CD8-positive, alpha-beta memory T cell (primary cell): ENCODE data around the gene CTSW. TPM values are rescaled to one million over a fixed set of nuclear protein-coding genes. Genes with fewer than 3 reads are reported as not detected.
A peak's percentile ranks its signal among the peaks of the same experiment; 100 is the strongest.

Source experiments
- CTCF ChIA-PET: fragments of 350-600 bp; sonication (Branson Sonifier 250); formaldehyde crosslinking; loops from one replicate; lab custom pipeline; 2021; ENCODE audit warnings: antibody characterized with exemption; lab: Charles Lee
- POLR2A ChIA-PET: fragments of 350-600 bp; sonication (Branson Sonifier 250); formaldehyde crosslinking; loops from one replicate; lab custom pipeline; 2021; ENCODE audit warnings: antibody characterized with exemption; lab: Charles Lee
- DNase-seq, 5 donors: peaks; one replicate each; pipeline versions ENCODE4 v3.0.0 to v3.0.0-alpha.2; 2020 to 2022; ENCODE audit warnings: mixed read lengths in 1 of 5
- H3K27ac ChIP-seq: one replicate; pipeline ENCODE4 v1.7.0; 2013; ENCODE audit warnings: low read depth, mild to moderate bottlenecking, low read length, moderate library complexity
- H3K27me3 ChIP-seq: 2 replicates; pipeline ENCODE4 v1.7.0; 2013; ENCODE audit warnings: low read length, mild to moderate bottlenecking; ENCODE audit not compliant: insufficient read depth, poor library complexity, severe bottlenecking
- H3K36me3 ChIP-seq: 2 replicates; pipeline ENCODE4 v1.7.0; 2013; ENCODE audit warnings: mild to moderate bottlenecking, low read length, moderate library complexity; ENCODE audit not compliant: insufficient read depth
- H3K4me1 ChIP-seq: 2 replicates; pipeline ENCODE4 v1.7.0; 2013; ENCODE audit warnings: mild to moderate bottlenecking, low read length, moderate library complexity; ENCODE audit not compliant: insufficient read depth
- H3K4me3 ChIP-seq: 2 replicates; pipeline ENCODE4 v1.7.0; 2013; ENCODE audit warnings: mild to moderate bottlenecking, low read length
- H3K9me3 ChIP-seq: 2 replicates; pipeline ENCODE4 v1.7.0; 2013; ENCODE audit warnings: mild to moderate bottlenecking, low read length
- H3K27ac Mint-ChIP-seq, 8 donors: one replicate each; pipeline ENCODE4 v1.8.0; 2020 to 2021; ENCODE audit warnings: mixed read lengths in 8 of 8, mild to moderate bottlenecking in 6 of 8, inconsistent platforms in 3 of 8, moderate library complexity in 3 of 8
- H3K27me3 Mint-ChIP-seq, 2 donors: one replicate each; pipeline ENCODE4 v1.8.0; 2020 to 2021; ENCODE audit warnings: mixed read lengths in 2 of 2, mild to moderate bottlenecking in 1 of 2, moderate library complexity in 1 of 2
- H3K36me3 Mint-ChIP-seq, 3 donors: one replicate each; pipeline ENCODE4 v1.8.0; 2020 to 2021; ENCODE audit warnings: mixed read lengths in 3 of 3, inconsistent platforms in 1 of 3, mild to moderate bottlenecking in 1 of 3
- H3K4me1 Mint-ChIP-seq, 3 donors: one replicate each; pipeline ENCODE4 v1.8.0; 2020 to 2021; ENCODE audit warnings: mixed read lengths in 3 of 3, inconsistent platforms in 1 of 3, mild to moderate bottlenecking in 1 of 3
- H3K4me3 Mint-ChIP-seq, 7 donors: one replicate each; pipeline ENCODE4 v1.8.0; 2020 to 2021; ENCODE audit warnings: mixed read lengths in 7 of 7, mild to moderate bottlenecking in 6 of 7, moderate library complexity in 4 of 7, inconsistent platforms in 2 of 7
- H3K9me3 Mint-ChIP-seq, 5 donors: one replicate each; pipeline ENCODE4 v1.8.0; 2020 to 2022; ENCODE audit warnings: mixed read lengths in 5 of 5, mild to moderate bottlenecking in 3 of 5, moderate library complexity in 2 of 5, inconsistent platforms in 1 of 5
- polyA plus RNA-seq: library from polyadenylated mRNA; unstranded; fragments of 300-500 nt; fragmentation: Illumina TruSeq; gene quantifications from one replicate; pipeline ENCODE4 v1.2.3, GENCODE V29; 2021
- total RNA-seq, 2 experiments: library from RNA; stranded (reverse); gene quantifications; one replicate each; pipeline ENCODE4 v1.2.3, GENCODE V29; 2021

Gene CTSW
- total and polyA plus RNA-seq, 3 experiments from 2014 or later, result 40.9 to 1,046 (median 44.3) TPM

- POLR2A ChIA-PET, result no interaction called here
- DNase-seq, result no peak
- CTCF ChIA-PET, result interaction anchor here (1.4 kb wide), 1 partner anchor 28 kb away, joined by 4 read pairs; the partner anchor contains the start of gene FIBP
- H3K9me3 ChIP-seq, result no peaks in the 10 kb centered on the region
- H3K27ac ChIP-seq, result no peak overlapping the region
- peaks cover 6% of the 10 kb centered on the region for H3K36me3 ChIP-seq
- Mint-ChIP-seq H3K36me3 (peaks cover 0 to 27% (median 3%) of the 10 kb centered on the region in 3 donors), H3K4me1 (peaks cover 22 to 47% (median 25%) of the 10 kb centered on the region in 3 donors), H3K27me3 (peaks cover 3 to 4% of the 10 kb centered on the region in 2 donors), H3K4me3 (peak overlapping the region; percentile 66 to 96 (median 89)), H3K27ac (peak overlapping the region in 5 of 8 donors; percentile 20 to 94 (median 78)), H3K9me3 (no peaks in the 10 kb centered on the region)
- no peaks in the 10 kb centered on the region for H3K27me3 ChIP-seq
- H3K4me1 ChIP-seq, result peaks cover 38% of the 10 kb centered on the region
- H3K4me3 ChIP-seq, result no peak overlapping the region
Measured at GRCh38 chr11:65916391-65916790, 36.8 kb downstream of the CTSW start.

- H3K36me3 Mint-ChIP-seq, result peaks cover 0 to 32% (median 3%) of the 10 kb centered on the region in 3 donors
- H3K27me3 Mint-ChIP-seq, result peaks cover 0 to 3% of the 10 kb centered on the region in 2 donors
- no peak for DNase-seq
- CTCF ChIA-PET, result interaction anchor here (1.0 to 2.5 kb wide), 3 partner anchors 27 to 57 kb away, joined by 3 to 33 read pairs (median 8); partner anchors contain the start of genes CCDC85B, FIBP and MUS81
- Histone ChIP-seq H3K4me3 (no peak overlapping the region), H3K4me1 (peaks cover 38% of the 10 kb centered on the region), H3K27ac (no peak overlapping the region), H3K9me3 (no peaks in the 10 kb centered on the region), H3K36me3 (peaks cover 6% of the 10 kb centered on the region), H3K27me3 (no peaks in the 10 kb centered on the region)
- H3K27ac Mint-ChIP-seq, result peak overlapping the region in 7 of 8 donors; percentile 46 to 94 (median 78)
- peaks cover 22 to 49% (median 27%) of the 10 kb centered on the region in 3 donors for H3K4me1 Mint-ChIP-seq
- POLR2A ChIA-PET, result interaction anchor here (0.5 to 2.3 kb wide), 2 partner anchors 24 to 137 kb away, joined by 3 to 11 read pairs; no protein-coding TSS in a partner anchor
- peak overlapping the region; percentile 79 to 96 (median 89) for H3K4me3 Mint-ChIP-seq
- no peaks in the 10 kb centered on the region for H3K9me3 Mint-ChIP-seq
Measured at GRCh38 chr11:65917077-65917433, 37.4 kb downstream of the CTSW start.

DNA sequence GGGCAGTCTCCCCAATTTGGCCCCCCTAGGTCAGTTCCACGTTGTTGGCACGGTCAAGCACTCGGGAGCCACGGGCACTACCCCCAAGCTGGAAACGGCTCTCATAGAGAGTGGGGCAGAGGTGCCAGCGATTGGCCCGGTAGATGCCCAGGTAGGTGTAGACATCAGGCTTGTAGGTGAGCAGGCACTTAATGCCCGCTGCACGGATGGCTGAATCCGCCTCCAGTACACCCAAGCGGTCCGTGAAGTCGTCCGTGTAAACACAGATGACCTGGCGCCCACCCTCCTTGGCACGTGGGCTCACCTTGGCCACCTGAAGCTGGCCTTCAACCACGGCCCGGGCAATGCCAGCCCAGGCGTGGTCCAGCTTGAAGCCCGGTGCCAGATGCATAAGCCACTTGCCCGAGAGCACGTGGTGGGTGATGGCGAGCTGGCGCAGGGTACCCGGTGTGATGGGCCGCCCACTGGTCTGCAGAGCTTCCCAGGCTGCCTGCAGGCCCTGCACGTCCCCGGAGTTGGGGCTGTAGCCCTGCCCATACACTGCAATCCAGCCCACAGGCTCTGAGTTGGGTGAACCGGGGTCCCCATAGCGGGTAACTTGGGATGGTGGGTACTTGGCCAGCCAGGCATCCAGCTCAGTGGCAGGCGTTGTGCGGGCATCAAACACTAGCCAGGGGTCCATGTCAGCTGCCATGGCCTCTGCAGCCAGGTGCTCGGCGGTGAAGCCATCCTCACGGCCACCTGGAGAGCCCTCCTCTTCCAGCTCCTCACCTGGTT is 38.0 kb downstream of the CTSW start:
- Mint-ChIP-seq H3K27ac (peak overlapping the region in 6 of 8 donors; percentile 47 to 94 (median 93)), H3K4me3 (peak overlapping the region; percentile 86 to 96 (median 89)), H3K27me3 (peaks cover 0 to 3% of the 10 kb centered on the region in 2 donors), H3K9me3 (no peaks in the 10 kb centered on the region), H3K4me1 (peaks cover 26 to 55% (median 33%) of the 10 kb centered on the region in 3 donors), H3K36me3 (peaks cover under 1 to 38% (median 4%) of the 10 kb centered on the region in 3 donors)
- H3K4me1 ChIP-seq, result peaks cover 38% of the 10 kb centered on the region
- H3K27ac ChIP-seq, result peak overlapping the region; percentile 82
- H3K4me3 ChIP-seq, result peak overlapping the region; percentile 96
- no peaks in the 10 kb centered on the region for H3K9me3 ChIP-seq
- CTCF ChIA-PET, result interaction anchor here (0.6 to 2.5 kb wide), 8 partner anchors 9 to 58 kb away, joined by 3 to 33 read pairs (median 4); partner anchors contain the start of genes CCDC85B, FIBP and MUS81
- POLR2A ChIA-PET, result interaction anchor here (0.5 to 2.3 kb wide), 9 partner anchors 21 to 1928 kb away, joined by 3 to 30 read pairs (median 3); partner anchors contain the start of genes CCDC85B and FIBP
- DNase-seq, result no peak
- H3K36me3 ChIP-seq, result peaks cover 6% of the 10 kb centered on the region
- H3K27me3 ChIP-seq, result no peaks in the 10 kb centered on the region

GRCh38 chr11:65918211-65919140 is 38.8 kb downstream of the CTSW start, which contains the start of gene C11orf68:
Gene C11orf68, minus strand, starts transcription at chr11:65919062. Its CDS starts 31 bp downstream, at chr11:65919031.
- no peaks in the 10 kb centered on the region for H3K27me3 ChIP-seq
- ChIA-PET POLR2A (interaction anchor here (0.5 to 2.3 kb wide), 9 partner anchors 18 to 1929 kb away, joined by 3 to 30 read pairs (median 3); partner anchors contain the start of genes CCDC85B, FIBP and FOSL1), CTCF (interaction anchor here (0.6 to 2.5 kb wide), 7 partner anchors 10 to 59 kb away, joined by 3 to 33 read pairs (median 4); partner anchors contain the start of genes CCDC85B, FIBP and MUS81)
- H3K27ac Mint-ChIP-seq, result peak within 1 kb of the TSS; percentile 86 to 98 (median 91)
- peaks cover 0 to 3% of the 10 kb centered on the region in 2 donors for H3K27me3 Mint-ChIP-seq
- peaks cover 15% of the 10 kb centered on the region for H3K36me3 ChIP-seq
- peak in 1 of 5 donors; percentile 56 for DNase-seq
- peak within 1 kb of the TSS; percentile 82 for H3K27ac ChIP-seq
- peaks cover 4 to 46% (median 6%) of the 10 kb centered on the region in 3 donors for H3K36me3 Mint-ChIP-seq
- peaks cover 38% of the 10 kb centered on the region for H3K4me1 ChIP-seq
- peak within 1 kb of the TSS; percentile 88 to 98 (median 93) for H3K4me3 Mint-ChIP-seq
- peak within 1 kb of the TSS; percentile 96 for H3K4me3 ChIP-seq
- H3K9me3 ChIP-seq, result no peaks in the 10 kb centered on the region
- no peaks in the 10 kb centered on the region for H3K9me3 Mint-ChIP-seq
- peaks cover 27 to 63% (median 36%) of the 10 kb centered on the region in 3 donors for H3K4me1 Mint-ChIP-seq

GRCh38 chr11:65919141-65919572 is 39.5 kb downstream of the CTSW start, which contains the start of gene DRAP1:
Gene DRAP1, plus strand, starts transcription at chr11:65919426. Its CDS starts 76 bp downstream, at chr11:65919502.
- Histone ChIP-seq H3K4me3 (peak within 1 kb of the TSS; percentile 96), H3K27me3 (no peaks in the 10 kb centered on the region), H3K36me3 (peaks cover 16% of the 10 kb centered on the region), H3K27ac (peak within 1 kb of the TSS; percentile 82), H3K4me1 (peaks cover 38% of the 10 kb centered on the region), H3K9me3 (no peaks in the 10 kb centered on the region)
- H3K9me3 Mint-ChIP-seq, result no peaks in the 10 kb centered on the region
- H3K27me3 Mint-ChIP-seq, result peaks cover 0 to 3% of the 10 kb centered on the region in 2 donors
- peaks cover 27 to 63% (median 36%) of the 10 kb centered on the region in 3 donors for H3K4me1 Mint-ChIP-seq
- ChIA-PET CTCF (interaction anchor here (1.0 to 2.5 kb wide), 4 partner anchors 11 to 32 kb away, joined by 3 to 33 read pairs (median 4); partner anchors contain the start of genes CCDC85B and FIBP), POLR2A (interaction anchor here (0.6 to 2.3 kb wide), 6 partner anchors 9 to 31 kb away, joined by 3 to 30 read pairs (median 5); partner anchors contain the start of genes CCDC85B, FIBP and FOSL1)
- peaks cover 4 to 47% (median 6%) of the 10 kb centered on the region in 3 donors for H3K36me3 Mint-ChIP-seq
- peak; percentile 96 to 100 (median 98) for DNase-seq
- H3K4me3 Mint-ChIP-seq, result peak within 1 kb of the TSS; percentile 88 to 98 (median 93)
- peak within 1 kb of the TSS; percentile 86 to 98 (median 91) for H3K27ac Mint-ChIP-seq

DNA sequence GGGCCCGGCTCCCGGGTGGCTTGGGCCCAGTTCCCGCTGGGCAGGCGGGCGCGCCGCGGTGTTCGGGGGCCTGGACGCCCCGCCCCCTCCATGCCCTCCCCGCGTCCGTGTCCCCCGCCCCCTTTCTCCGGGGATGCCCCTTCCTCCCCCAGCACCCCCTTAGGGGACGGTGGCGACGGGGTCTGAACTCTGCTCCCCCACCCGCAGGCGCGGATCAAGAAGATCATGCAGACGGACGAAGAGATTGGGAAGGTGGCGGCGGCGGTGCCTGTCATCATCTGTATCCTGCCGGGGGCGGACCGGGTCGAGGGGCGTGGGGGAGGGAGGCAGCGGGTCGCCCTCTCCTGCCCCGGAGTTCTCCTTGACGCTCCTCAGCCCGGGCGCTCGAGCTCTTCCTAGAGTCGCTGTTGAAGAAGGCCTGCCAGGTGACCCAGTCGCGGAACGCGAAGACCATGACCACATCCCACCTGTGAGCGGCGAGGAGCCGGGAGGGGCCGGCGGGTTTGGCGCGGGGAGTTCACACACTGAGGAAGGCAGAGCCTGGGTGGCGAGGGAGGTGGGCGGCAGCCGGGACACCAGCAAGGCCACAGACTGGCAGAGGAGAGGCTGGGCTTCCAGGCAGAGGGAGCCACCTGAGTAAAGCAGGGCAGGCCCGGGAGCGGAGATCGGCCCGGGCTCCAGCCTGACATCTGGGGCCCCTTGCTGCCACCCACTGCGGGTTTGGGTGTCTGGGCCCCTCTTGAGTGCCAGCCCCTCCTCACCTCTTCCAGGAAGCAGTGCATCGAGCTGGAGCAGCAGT is 40.1 kb downstream of the CTSW start:
- H3K27me3 Mint-ChIP-seq, result peaks cover 0 to 1% of the 10 kb centered on the region in 2 donors
- H3K4me1 ChIP-seq, result peaks cover 38% of the 10 kb centered on the region
- ChIA-PET POLR2A (interaction anchor here (0.9 to 1.2 kb wide), 3 partner anchors 8 to 31 kb away, joined by 3 to 7 read pairs (median 3); partner anchors contain the start of genes CCDC85B and FIBP), CTCF (interaction anchor here (1.0 to 3.4 kb wide), 3 partner anchors 29 to 35 kb away, joined by 4 to 17 read pairs (median 11); partner anchors contain the start of genes CCDC85B and FIBP)
- H3K4me3 Mint-ChIP-seq, result peak overlapping the region; percentile 87 to 98 (median 93)
- no peaks in the 10 kb centered on the region for H3K9me3 Mint-ChIP-seq
- H3K4me3 ChIP-seq, result peak overlapping the region; percentile 84
- no peaks in the 10 kb centered on the region for H3K9me3 ChIP-seq
- H3K36me3 Mint-ChIP-seq, result peaks cover 4 to 49% (median 6%) of the 10 kb centered on the region in 3 donors
- H3K27ac Mint-ChIP-seq, result peak overlapping the region; percentile 80 to 98 (median 89)
- DNase-seq, result peak in 3 of 5 donors; percentile 57 to 81 (median 66)
- peaks cover 27 to 60% (median 32%) of the 10 kb centered on the region in 3 donors for H3K4me1 Mint-ChIP-seq
- H3K27me3 ChIP-seq, result no peaks in the 10 kb centered on the region
- peak overlapping the region; percentile 73 for H3K27ac ChIP-seq
- H3K36me3 ChIP-seq, result peaks cover 16% of the 10 kb centered on the region
